K562 (cell line): ENCODE data around the gene SLC15A1.

Experiments
- CHD2 ChIP-seq: IDR thresholded peaks from 2 replicates; pipeline ENCODE4 v1.6.1; 2011; ENCODE audit warnings: low read depth, low read length
- EZH2 ChIP-seq: IDR thresholded peaks from 2 replicates; pipeline ENCODE4 v1.6.1; 2012; ENCODE audit warnings: low read depth, mild to moderate bottlenecking, inconsistent platforms, low read length, borderline replicate concordance
- GABPB1 ChIP-seq: sonication (generic); formaldehyde crosslinking; IDR thresholded peaks from 2 replicates; pipeline ENCODE4 v1.8.0; 2022; ENCODE audit warnings: mild to moderate bottlenecking, missing genetic modification reagents
- KHSRP ChIP-seq: fragments of 450-650 bp; IDR thresholded peaks from 2 replicates; pipeline ENCODE4 v1.6.1; 2017
- MAFK ChIP-seq: IDR thresholded peaks from 2 replicates; pipeline ENCODE4 v1.6.1; 2011; ENCODE audit warnings: low read length, improper control_type of control experiment
- MTA2 ChIP-seq: fragments of 450-650 bp; IDR thresholded peaks from 2 replicates; pipeline ENCODE4 v1.6.1; 2016; ENCODE audit warnings: low read depth
- MYC ChIP-seq, 2 experiments: fragments of 250-450 bp in 1 of 2; sonication (Bioruptor Pico) in 1 of 2; IDR thresholded peaks; 2 replicates each; pipeline versions ENCODE4 v1.5.1 to v1.6.1; 2012 to 2021; ENCODE audit warnings: low read depth in 2 of 2, borderline replicate concordance in 1 of 2, improper control_type of control experiment in 1 of 2, low read length in 1 of 2, mild to moderate bottlenecking in 1 of 2, moderate library complexity in 1 of 2
- SPI1 ChIP-seq: IDR thresholded peaks from 2 replicates; pipeline ENCODE4 v1.6.1; 2011; ENCODE audit warnings: low read depth, low read length, control low read depth, borderline replicate concordance
- ZNF77 ChIP-seq: fragments of 250-450 bp; sonication (Bioruptor Pico); IDR thresholded peaks from 2 replicates; pipeline ENCODE4 v1.5.0; 2020
- TF ChIP-seq, protein P1 (sequence below), 3 experiments: IDR thresholded peaks in 2 of 3; conservative IDR thresholded peaks in 1 of 3; 2 replicates each; pipeline ENCODE4 v1.5.1; 2011 to 2012; ENCODE audit warnings: low read length in 3 of 3, mild to moderate bottlenecking in 3 of 3, control low read depth in 2 of 3, improper control_type of control experiment in 1 of 3, inconsistent platforms in 1 of 3, low read depth in 1 of 3, mixed read lengths in 1 of 3, moderate library complexity in 1 of 3; ENCODE audit not compliant: insufficient read depth in 2 of 3

DNA sequence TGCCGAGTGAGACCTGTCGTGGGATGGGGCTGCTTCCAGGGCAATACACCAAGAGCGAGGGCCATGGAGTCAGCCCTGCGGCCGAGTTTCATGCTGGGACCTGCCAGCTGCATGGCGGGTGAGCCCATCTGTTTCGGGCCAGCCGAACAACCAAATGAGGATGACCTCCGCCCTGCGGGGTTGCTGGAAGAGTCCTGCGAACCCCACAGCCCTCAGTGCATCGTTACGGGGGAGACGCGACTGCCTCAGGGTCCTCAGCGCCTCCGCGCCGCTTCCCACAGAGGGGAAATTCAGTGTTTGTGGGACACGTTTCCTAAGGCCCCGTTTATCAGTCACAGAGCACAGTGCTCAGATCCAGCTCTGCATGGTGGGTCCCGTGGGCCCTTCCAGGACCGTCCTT lies 22.0 kb downstream of the SLC15A1 start:
- TF ChIP-seq GABPB1 (CRISPR knock-in tag) (no peak), EZH2 (no peak), MYC (IDR thresholded peaks at IDR 0.05; ENCODE audit: low read depth, low read length) (no peak), MYC (CRISPR knock-in tag; IDR thresholded peaks at IDR 0.05; ENCODE audit: borderline replicate concordance, low read depth) (no peak), MTA2 (no peak), ZNF77 (CRISPR knock-in tag) (no peak), KHSRP (no peak), SPI1 (no peak), CHD2 (no peak), MAFK (no peak)
- TF ChIP-seq, protein P1, sequence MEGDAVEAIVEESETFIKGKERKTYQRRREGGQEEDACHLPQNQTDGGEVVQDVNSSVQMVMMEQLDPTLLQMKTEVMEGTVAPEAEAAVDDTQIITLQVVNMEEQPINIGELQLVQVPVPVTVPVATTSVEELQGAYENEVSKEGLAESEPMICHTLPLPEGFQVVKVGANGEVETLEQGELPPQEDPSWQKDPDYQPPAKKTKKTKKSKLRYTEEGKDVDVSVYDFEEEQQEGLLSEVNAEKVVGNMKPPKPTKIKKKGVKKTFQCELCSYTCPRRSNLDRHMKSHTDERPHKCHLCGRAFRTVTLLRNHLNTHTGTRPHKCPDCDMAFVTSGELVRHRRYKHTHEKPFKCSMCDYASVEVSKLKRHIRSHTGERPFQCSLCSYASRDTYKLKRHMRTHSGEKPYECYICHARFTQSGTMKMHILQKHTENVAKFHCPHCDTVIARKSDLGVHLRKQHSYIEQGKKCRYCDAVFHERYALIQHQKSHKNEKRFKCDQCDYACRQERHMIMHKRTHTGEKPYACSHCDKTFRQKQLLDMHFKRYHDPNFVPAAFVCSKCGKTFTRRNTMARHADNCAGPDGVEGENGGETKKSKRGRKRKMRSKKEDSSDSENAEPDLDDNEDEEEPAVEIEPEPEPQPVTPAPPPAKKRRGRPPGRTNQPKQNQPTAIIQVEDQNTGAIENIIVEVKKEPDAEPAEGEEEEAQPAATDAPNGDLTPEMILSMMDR (IDR thresholded peaks at IDR 0.05 in 2 of 3, conservative IDR thresholded peaks at IDR 0.05 in 1 of 3; ENCODE audit: insufficient read depth in 2 of 3, low read depth in 1 of 3, low read length in 3 of 3), result no peak
